Measurements from ENCODE around the gene FMO1.
"Not testable (repeated sequence)": the region's sequence is repeated elsewhere in the genome, so short reads cannot be mapped to it uniquely, and the experiment has no call there.

The FMO1 gene

DNA sequence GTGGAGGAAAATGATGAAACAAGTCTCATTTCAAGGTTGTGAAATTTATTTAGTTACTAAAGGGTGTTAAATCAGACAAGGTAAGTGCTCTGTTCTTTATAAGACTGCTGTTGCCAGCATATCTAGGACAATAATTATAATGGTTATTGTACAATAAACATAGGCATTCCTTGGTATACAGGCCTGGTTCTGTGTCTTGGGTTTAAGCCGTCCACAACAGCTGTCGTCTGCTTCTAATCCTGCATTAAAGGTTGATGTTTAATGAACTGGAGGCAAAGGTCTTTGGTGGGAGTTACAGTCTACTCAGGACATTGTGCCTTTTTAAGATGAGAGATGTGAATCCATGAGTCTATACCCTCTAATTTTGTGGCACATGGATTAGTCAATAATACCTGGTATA, 42.3 kb downstream of the FMO1 start:
- TF ChIP-seq TAF1 (IDR thresholded peaks at IDR 0.05; ENCODE audit: borderline replicate concordance, low read depth, low read length) (no peak), POLR2AphosphoS5 (IDR thresholded peaks at IDR 0.05; ENCODE audit: low read depth, low read length) (no peak), POLR2A (IDR thresholded peaks at IDR 0.05; ENCODE audit: low read depth, low read length) (no peak)
- no peak for FAIRE-seq

DNA sequence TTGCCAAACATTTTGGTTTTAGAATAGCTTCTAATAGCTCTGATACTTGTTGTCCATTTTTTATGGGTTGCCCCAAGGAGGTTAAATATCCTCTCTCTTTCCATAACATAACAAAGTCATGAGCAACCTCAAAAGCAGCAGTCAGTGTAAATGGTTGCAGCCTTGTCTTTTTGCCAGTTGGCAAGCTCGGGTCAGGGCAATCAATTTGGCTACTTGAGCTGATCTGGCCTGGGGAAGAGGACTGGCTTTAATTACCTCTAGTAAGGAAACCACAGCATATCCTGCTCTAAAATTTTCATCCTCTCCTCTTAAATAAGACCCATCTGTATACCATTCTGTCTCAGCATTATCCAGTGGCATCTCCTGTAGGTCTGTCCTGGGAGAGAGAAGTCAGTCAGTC, 44.5 kb downstream of the FMO1 start:
- no peak for DNase-seq (ENCODE audit: insufficient read length)
- TF ChIP-seq POLR2AphosphoS5 (IDR thresholded peaks at IDR 0.05; ENCODE audit: low read depth, low read length), result no peak
- no peak for TF ChIP-seq TAF1 (IDR thresholded peaks at IDR 0.05; ENCODE audit: borderline replicate concordance, low read depth, low read length)
- TF ChIP-seq POLR2A (IDR thresholded peaks at IDR 0.05; ENCODE audit: low read depth, low read length), result no peak
- FAIRE-seq, result no peak

More for the DNA sequence above, 42.3 kb downstream of the FMO1 start:
- no peak for DNase-seq (ENCODE audit: insufficient read length)

DNA sequence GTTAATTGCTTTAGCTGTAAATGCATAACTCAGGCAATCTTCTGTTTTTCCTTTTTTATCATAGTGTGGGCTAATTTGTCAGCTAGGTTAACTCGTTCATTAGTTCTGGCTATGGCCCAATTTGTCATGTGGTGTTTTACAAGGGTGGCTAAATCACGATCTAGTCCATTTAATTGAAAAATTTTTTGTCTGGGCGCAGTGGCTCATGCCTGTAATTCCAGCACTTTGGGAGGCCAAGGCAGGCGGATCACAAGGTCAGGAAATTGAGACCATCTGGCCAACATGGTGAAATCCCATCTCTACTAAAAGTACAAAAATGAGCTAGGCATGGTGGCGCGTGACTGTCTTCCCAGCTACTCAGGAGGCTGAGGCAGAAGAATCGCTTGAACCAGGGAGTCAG, 47.1 kb downstream of the FMO1 start:
- DNase-seq (ENCODE audit: insufficient read length); FAIRE-seq: not testable (repeated sequence)

DNA sequence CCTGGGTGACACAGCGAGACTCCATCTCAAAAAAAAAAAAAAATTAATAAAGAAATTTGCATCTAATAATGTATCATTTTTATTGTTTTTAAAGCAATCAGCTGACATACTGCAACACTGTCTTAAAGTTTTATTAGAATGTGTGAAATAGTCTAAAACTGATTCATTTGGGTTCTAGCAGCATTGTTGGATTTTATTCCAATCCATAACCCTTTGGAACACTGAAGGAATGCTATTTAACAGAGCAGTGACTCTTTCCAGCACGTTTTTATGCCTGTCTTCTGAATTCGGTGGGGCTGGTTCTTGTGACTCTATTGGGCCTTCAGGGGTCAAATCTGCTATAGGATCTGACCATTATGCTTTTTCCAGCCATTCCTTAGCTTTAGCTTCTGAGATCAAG, 47.5 kb downstream of the FMO1 start:
- FAIRE-seq (no peak), DNase-seq (ENCODE audit: insufficient read length) (no peak)
- no peak for TF ChIP-seq POLR2AphosphoS5 (IDR thresholded peaks at IDR 0.05; ENCODE audit: low read depth, low read length)
- TF ChIP-seq TAF1 (IDR thresholded peaks at IDR 0.05; ENCODE audit: borderline replicate concordance, low read depth, low read length), result no peak
- no peak for TF ChIP-seq POLR2A (IDR thresholded peaks at IDR 0.05; ENCODE audit: low read depth, low read length)

DNA sequence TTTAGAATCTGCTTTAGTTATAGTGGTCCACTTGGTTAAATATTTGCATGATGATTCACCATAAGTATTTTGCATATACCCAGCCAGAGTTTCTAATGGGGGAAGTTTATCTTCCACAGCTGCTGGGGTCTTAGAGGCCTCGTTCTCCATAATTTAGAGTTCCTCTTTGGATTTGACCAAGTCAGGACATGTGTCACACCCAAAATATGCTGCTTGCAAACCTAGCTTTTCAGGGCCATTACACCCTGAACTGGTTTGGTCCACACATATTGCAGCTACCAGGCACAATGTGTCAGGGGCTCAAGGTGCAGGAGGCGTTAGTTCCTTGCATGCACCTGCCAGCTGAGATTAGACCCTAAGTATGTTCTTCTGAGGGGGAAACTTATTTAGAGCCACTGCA, 48.6 kb downstream of the FMO1 start:
- TF ChIP-seq POLR2A (IDR thresholded peaks at IDR 0.05; ENCODE audit: low read depth, low read length) (no peak), POLR2AphosphoS5 (IDR thresholded peaks at IDR 0.05; ENCODE audit: low read depth, low read length) (no peak), TAF1 (IDR thresholded peaks at IDR 0.05; ENCODE audit: borderline replicate concordance, low read depth, low read length) (no peak)
- FAIRE-seq, result no peak
- no peak for DNase-seq (ENCODE audit: insufficient read length)

DNA sequence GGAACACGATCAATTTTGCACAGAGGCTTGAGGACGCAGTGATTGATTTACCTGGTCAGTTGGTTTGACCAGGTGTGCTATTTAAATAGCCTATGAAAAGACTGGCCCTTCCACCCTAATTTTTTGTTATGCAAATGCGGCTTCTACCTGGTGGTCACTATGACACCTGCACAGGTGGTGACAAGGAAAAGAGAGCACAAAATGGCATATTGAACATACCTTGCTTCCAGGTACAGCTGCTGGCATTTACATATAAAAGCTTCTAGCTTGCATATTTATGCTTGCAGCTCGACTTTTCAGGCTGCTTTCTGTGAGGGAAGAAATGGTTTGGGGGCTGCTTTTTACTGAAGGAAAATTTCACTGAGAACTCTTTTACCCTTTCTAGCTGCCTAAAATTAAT, 50.4 kb downstream of the FMO1 start:
- no peak for DNase-seq (ENCODE audit: insufficient read length)
- TF ChIP-seq POLR2A (IDR thresholded peaks at IDR 0.05; ENCODE audit: low read depth, low read length), result no peak
- TF ChIP-seq TAF1 (IDR thresholded peaks at IDR 0.05; ENCODE audit: borderline replicate concordance, low read depth, low read length), result no peak
- no peak for TF ChIP-seq POLR2AphosphoS5 (IDR thresholded peaks at IDR 0.05; ENCODE audit: low read depth, low read length)
- FAIRE-seq, result no peak

DNA sequence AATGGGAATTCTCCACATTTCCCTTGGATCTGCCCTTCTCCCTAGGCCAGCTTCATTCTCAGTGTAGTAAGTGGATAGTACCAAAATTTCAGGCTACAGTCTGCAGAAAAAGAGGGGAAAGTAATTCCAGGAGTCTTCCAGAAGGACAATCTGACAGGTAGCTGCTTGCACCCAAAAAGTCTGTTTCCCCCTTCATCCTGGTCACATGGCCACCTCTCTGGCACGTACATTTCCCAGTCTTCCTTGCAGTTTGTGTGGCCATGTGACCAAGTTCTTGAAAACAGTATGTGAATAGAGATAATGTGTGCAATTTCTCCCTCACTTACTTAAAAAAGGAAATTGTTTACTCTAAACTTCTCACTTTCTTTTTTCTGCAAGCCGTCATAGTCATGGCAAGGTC, 51.0 kb downstream of the FMO1 start:
- DNase-seq (ENCODE audit: insufficient read length) (no peak), FAIRE-seq (no peak)
- TF ChIP-seq TAF1 (IDR thresholded peaks at IDR 0.05; ENCODE audit: borderline replicate concordance, low read depth, low read length) (no peak), POLR2AphosphoS5 (IDR thresholded peaks at IDR 0.05; ENCODE audit: low read depth, low read length) (no peak), POLR2A (IDR thresholded peaks at IDR 0.05; ENCODE audit: low read depth, low read length) (no peak)

DNA sequence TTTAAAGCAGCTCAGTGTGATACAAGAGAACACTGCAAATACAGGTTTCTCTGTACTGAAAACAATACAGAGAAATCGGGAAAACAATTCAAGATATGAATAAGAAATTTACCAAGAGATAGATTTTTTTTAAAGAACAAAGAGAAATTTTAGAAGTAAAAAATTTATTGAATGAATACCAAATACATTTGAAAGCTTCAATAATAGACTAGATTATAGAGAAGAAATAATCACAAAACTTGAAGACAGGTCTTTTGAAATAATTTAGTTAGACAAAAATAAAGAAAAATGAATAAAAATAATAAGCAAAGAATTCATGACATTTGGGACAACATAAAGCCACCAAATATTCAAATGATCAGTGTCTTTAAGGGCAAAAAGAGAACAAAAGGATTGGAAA, 52.1 kb downstream of the FMO1 start:
- no peak for FAIRE-seq
- no peak for TF ChIP-seq POLR2AphosphoS5 (IDR thresholded peaks at IDR 0.05; ENCODE audit: low read depth, low read length)
- TF ChIP-seq POLR2A (IDR thresholded peaks at IDR 0.05; ENCODE audit: low read depth, low read length), result no peak
- TF ChIP-seq TAF1 (IDR thresholded peaks at IDR 0.05; ENCODE audit: borderline replicate concordance, low read depth, low read length), result no peak
- no peak for DNase-seq (ENCODE audit: insufficient read length)

DNA sequence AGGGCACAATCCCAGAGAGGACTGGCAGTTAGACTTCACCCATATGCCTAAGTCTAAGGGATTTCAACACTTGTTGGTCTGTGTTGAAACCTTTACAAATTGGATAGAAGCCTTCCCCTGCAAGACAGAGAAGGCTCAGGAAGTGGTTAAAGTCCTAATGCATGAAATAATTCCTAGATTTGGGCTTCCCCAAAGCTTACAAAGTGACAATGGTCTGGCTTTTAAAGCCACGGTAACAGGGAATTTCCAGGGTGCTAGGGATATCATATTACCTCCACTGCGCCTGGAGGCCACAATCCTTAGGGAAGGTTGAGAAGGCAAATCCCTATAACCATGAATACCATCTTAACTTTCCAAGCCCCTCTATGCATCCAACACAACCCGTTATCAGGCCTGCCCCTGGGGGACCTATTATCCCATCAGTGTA, 62.4 kb downstream of the FMO1 start:
- DNase-seq (ENCODE audit: insufficient read length), result no peak
- no peak for FAIRE-seq
- no peak for TF ChIP-seq POLR2AphosphoS5 (IDR thresholded peaks at IDR 0.05; ENCODE audit: low read depth, low read length)
- no peak for TF ChIP-seq TAF1 (IDR thresholded peaks at IDR 0.05; ENCODE audit: borderline replicate concordance, low read depth, low read length)
- TF ChIP-seq POLR2A (IDR thresholded peaks at IDR 0.05; ENCODE audit: low read depth, low read length), result no peak

DNA sequence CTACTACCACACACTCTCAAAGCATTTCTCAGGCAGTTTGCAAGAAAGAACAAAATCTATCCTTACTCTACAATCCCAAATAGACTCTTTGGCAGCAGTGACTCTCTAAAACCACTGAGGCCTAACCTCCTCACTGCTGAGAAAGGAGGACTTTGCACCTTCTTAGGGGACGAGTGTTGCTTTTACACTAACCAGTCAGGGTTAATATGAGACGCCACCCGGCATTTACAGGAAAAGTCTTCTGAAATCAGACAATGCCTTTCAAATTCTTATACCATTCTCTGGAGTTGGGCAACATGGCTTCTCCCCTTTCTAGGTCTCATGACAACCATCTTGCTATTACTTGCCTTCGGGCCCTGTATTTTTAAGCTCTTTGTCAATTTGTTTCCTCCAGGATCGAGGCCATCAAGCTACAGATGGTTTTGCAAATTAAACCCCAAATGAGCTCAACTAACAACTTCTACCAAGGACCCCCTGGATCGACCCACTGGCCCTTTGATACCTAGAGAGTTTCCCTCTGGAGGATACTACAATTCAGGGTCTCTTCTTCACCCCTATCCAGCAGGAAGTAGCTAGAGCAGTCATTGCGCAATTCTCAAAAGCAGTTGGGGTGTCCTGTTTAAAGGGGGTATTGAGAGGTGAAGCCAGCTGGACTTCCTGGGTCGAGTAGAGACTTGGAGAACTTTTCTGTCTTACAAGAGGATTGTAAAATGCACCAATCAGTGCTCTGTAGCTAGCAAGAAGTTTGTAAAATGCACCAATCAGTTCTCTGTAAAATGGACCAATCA, 63.7 kb downstream of the FMO1 start:
- no peak for FAIRE-seq
- DNase-seq (ENCODE audit: insufficient read length), result no peak
- TF ChIP-seq POLR2AphosphoS5 (IDR thresholded peaks at IDR 0.05; ENCODE audit: low read depth, low read length), result no peak
- no peak for TF ChIP-seq TAF1 (IDR thresholded peaks at IDR 0.05; ENCODE audit: borderline replicate concordance, low read depth, low read length)
- TF ChIP-seq POLR2A (IDR thresholded peaks at IDR 0.05; ENCODE audit: low read depth, low read length), result no peak

DNA sequence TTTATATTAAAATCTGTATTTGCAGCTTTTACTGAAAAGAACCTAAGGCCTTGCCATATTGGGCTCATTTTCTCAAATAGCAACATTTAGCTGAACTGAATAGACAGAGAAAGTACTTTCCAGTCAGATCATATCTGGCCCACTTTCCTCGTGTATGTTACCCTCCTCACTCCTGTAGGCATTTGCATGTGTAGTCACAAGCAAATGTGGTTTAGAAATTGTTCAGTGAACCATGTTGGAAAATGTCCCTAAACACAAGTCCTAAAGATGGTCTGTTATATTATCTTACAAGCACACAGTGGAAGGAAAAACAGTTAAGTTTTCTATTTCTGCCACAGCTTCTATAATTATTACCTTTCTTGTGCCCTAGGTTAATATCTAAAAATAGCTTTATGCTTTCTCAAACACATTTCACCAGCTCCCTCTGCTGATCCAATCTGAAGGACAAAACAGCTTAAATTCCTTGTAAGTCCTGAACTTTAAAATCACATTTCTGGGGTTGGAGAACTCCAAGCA, 65.1 kb downstream of the FMO1 start:
- TF ChIP-seq TAF1 (IDR thresholded peaks at IDR 0.05; ENCODE audit: borderline replicate concordance, low read depth, low read length) (no peak), POLR2A (IDR thresholded peaks at IDR 0.05; ENCODE audit: low read depth, low read length) (no peak), POLR2AphosphoS5 (IDR thresholded peaks at IDR 0.05; ENCODE audit: low read depth, low read length) (no peak)
- FAIRE-seq (peak; percentile 68), DNase-seq (ENCODE audit: insufficient read length) (no peak)

DNA sequence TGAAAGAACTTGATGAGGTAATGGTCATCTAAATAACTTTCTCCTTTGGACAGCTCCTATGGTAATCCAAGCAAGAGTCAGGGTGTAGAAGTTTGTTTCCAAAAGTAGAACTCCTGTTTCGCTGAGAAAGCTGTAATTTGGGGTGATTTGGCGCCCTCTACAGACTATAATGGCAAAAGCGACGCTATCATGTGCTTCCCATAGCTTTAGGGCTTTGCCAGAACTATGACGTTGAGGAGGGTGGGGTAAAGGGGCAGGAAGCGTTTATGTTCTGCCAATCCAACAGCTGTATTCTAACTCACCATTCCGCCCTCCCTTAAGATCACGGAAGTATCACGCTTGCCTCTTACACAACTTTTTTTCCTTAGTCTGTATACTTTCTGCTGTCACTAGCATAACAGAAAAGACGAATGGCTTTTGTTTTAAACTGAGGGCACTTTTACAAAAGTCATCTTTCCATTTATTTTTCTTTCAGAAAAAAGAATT, 65.6 kb downstream of the FMO1 start, which contains the start of gene FMO4:
Gene FMO4 (plus strand): TSS at position 349 of the 486 bp plus-strand sequence. CDS start 5,643 bp downstream, outside the sequence.
- TF ChIP-seq POLR2AphosphoS5 (IDR thresholded peaks at IDR 0.05; ENCODE audit: low read depth, low read length), result no peak
- FAIRE-seq (peak; percentile 99), DNase-seq (ENCODE audit: insufficient read length) (peak; percentile 42)
